Mesenchymal stem cell (in vitro differentiated cells and primary cell): Measurements from ENCODE around the gene RIMBP2.

ENCODE experiments used
- DNase-seq: peaks from one replicate; pipeline ENCODE4 v3.0.0-alpha.2; 2013
- H2AFZ ChIP-seq: one replicate; pipeline ENCODE4 v1.6.1; 2013; ENCODE audit warnings: low read depth, mild to moderate bottlenecking, control low read depth, inconsistent platforms, low read length, moderate library complexity
- H2AK5ac ChIP-seq: 2 replicates; pipeline ENCODE4 v1.6.1; 2013; ENCODE audit warnings: low read length, moderate library complexity, mild to moderate bottlenecking, inconsistent platforms; ENCODE audit not compliant: severe bottlenecking
- H2BK120ac ChIP-seq: one replicate; pipeline ENCODE4 v1.6.1; 2013; ENCODE audit warnings: low read depth, mild to moderate bottlenecking, inconsistent platforms, low read length, moderate library complexity
- H2BK12ac ChIP-seq, 2 experiments: one replicate each; pipeline ENCODE4 v1.6.1; 2013; ENCODE audit warnings: inconsistent platforms in 2 of 2, low read length in 2 of 2, mild to moderate bottlenecking in 2 of 2, moderate library complexity in 2 of 2, control low read depth in 1 of 2
- H2BK15ac ChIP-seq: one replicate; pipeline ENCODE4 v1.6.1; 2013; ENCODE audit warnings: mild to moderate bottlenecking, low read depth, inconsistent platforms; ENCODE audit not compliant: poor library complexity, severe bottlenecking
- H2BK5ac ChIP-seq: 2 replicates; pipeline ENCODE4 v1.6.1; 2013; ENCODE audit warnings: low read depth, mild to moderate bottlenecking, low read length, control low read depth, inconsistent platforms; ENCODE audit not compliant: poor library complexity, severe bottlenecking
- H3K14ac ChIP-seq, 2 experiments: one replicate each; pipeline ENCODE4 v1.6.1; 2013; ENCODE audit warnings: inconsistent platforms in 2 of 2, low read length in 2 of 2, control low read depth in 1 of 2, mild to moderate bottlenecking in 1 of 2, moderate library complexity in 1 of 2
- H3K18ac ChIP-seq, 2 experiments: one replicate each; pipeline ENCODE4 v1.6.1; 2013; ENCODE audit warnings: inconsistent platforms in 2 of 2, low read length in 2 of 2, control low read depth in 1 of 2, low read depth in 1 of 2, mild to moderate bottlenecking in 1 of 2
- H3K23ac ChIP-seq, 2 experiments: one replicate each; pipeline ENCODE4 v1.6.1; 2013; ENCODE audit warnings: inconsistent platforms in 2 of 2, low read length in 2 of 2, mild to moderate bottlenecking in 2 of 2, moderate library complexity in 2 of 2, control low read depth in 1 of 2
- H3K27ac ChIP-seq: 2 replicates; pipeline ENCODE4 v1.5.1; 2013; ENCODE audit warnings: mild to moderate bottlenecking, moderate library complexity, low read length, control low read depth, inconsistent platforms; ENCODE audit not compliant: poor library complexity, severe bottlenecking
- H3K27me3 ChIP-seq, 2 experiments: 2 replicates each; pipeline versions ENCODE4 v1.6.1 to v1.7.0; 2013; ENCODE audit warnings: low read length in 2 of 2, mild to moderate bottlenecking in 2 of 2, moderate library complexity in 2 of 2, control low read depth in 1 of 2, inconsistent platforms in 1 of 2; ENCODE audit not compliant: control insufficient read depth in 1 of 2, insufficient read depth in 1 of 2
- H3K36me3 ChIP-seq, 2 experiments: 2 replicates each; pipeline versions ENCODE4 v1.6.1 to v1.7.0; 2013; ENCODE audit warnings: low read length in 2 of 2, control low read depth in 1 of 2, inconsistent platforms in 1 of 2, low read depth in 1 of 2, mild to moderate bottlenecking in 1 of 2; ENCODE audit not compliant: insufficient read depth in 2 of 2, control insufficient read depth in 1 of 2
- H3K4ac ChIP-seq, 2 experiments: one replicate each; pipeline ENCODE4 v1.6.1; 2013; ENCODE audit warnings: inconsistent platforms in 2 of 2, low read length in 2 of 2, mild to moderate bottlenecking in 2 of 2, moderate library complexity in 2 of 2, control low read depth in 1 of 2, low read depth in 1 of 2
- H3K4me1 ChIP-seq: 2 replicates; pipeline ENCODE4 v1.6.1; 2013; ENCODE audit warnings: low read depth, low read length, control low read depth; ENCODE audit not compliant: control insufficient read depth, insufficient read depth
- H3K4me2 ChIP-seq: 2 replicates; pipeline ENCODE4 v1.6.1; 2013; ENCODE audit warnings: low read length, mild to moderate bottlenecking, inconsistent platforms; ENCODE audit not compliant: poor library complexity, severe bottlenecking
- H3K4me3 ChIP-seq, 2 experiments: 2 replicates each; pipeline versions ENCODE4 v1.5.1 to v1.7.0; 2013; ENCODE audit warnings: low read length in 2 of 2, mild to moderate bottlenecking in 2 of 2, control low read depth in 1 of 2, low read depth in 1 of 2; ENCODE audit not compliant: insufficient read depth in 1 of 2
- H3K79me1 ChIP-seq: replicated peaks from 2 replicates; pipeline ENCODE4 v1.6.1; 2013; ENCODE audit warnings: mild to moderate bottlenecking, control low read depth, low read length, inconsistent platforms; ENCODE audit not compliant: poor library complexity, severe bottlenecking
- H3K9ac ChIP-seq: 2 replicates; pipeline ENCODE4 v1.7.0; 2013; ENCODE audit warnings: mild to moderate bottlenecking, low read length, moderate library complexity
- H3K9me3 ChIP-seq: 2 replicates; pipeline ENCODE4 v1.7.0; 2013; ENCODE audit warnings: mild to moderate bottlenecking, low read length; ENCODE audit not compliant: control insufficient read depth
- H4K8ac ChIP-seq: one replicate; pipeline ENCODE4 v1.6.1; 2013; ENCODE audit warnings: inconsistent platforms, mild to moderate bottlenecking, low read length, moderate library complexity
- H4K91ac ChIP-seq: one replicate; pipeline ENCODE4 v1.6.1; 2013; ENCODE audit warnings: mild to moderate bottlenecking, low read length, inconsistent platforms
- WGBS: methylation state at CpG from one replicate; pipeline ENCODE4 v1.1.7; 2013; ENCODE audit warnings: mixed read lengths; 5-methylcytosine and 5-hydroxymethylcytosine counted together

RIMBP2 gene

DNA sequence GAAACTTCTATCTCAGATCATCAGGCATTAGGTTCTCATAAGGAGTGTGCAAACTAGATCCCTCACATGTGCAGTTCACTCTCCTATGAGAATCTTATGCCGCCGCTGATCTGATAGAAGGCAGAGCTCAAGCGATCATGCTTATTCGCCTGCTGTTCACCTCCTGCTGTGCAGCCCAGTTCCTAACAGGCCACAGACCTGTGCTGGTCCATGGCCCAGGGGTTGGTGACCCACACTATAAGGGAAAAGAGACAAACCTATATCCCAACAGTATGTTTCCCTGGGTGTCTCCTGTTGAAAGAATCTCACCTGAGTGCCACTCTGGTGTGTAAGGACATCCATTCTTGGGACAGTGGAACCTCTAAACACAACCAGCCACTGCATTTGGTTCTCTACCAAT lies 186.3 kb downstream of the RIMBP2 start:
- Histone ChIP-seq H2BK5ac (no peak overlapping the region), H2BK12ac (no peak overlapping the region), H2BK120ac (no peak overlapping the region), H3K27ac (no peak overlapping the region), H2AK5ac (no peak overlapping the region), H3K27me3 (no peaks in the 10 kb centered on the region), H3K36me3 (no peaks in the 10 kb centered on the region), H2AFZ (no peak overlapping the region), H3K9ac (no peak overlapping the region), H3K4me1 (no peaks in the 10 kb centered on the region), H2BK15ac (no peak overlapping the region), H3K4me2 (no peak overlapping the region), H3K4me3 (no peak overlapping the region), H3K23ac (no peak overlapping the region), H3K18ac (no peak overlapping the region), H3K79me1 (no peaks in the 10 kb centered on the region), H4K8ac (no peak overlapping the region), H4K91ac (no peak overlapping the region), H3K14ac (no peak overlapping the region), H3K9me3 (no peaks in the 10 kb centered on the region), H3K4ac (no peak overlapping the region)
- 59% methylated on average over 4 of the region's 4 CpGs for WGBS
- no peak for DNase-seq

GRCh38 chr12:130527239-130527638 lies 188.9 kb downstream of the RIMBP2 start:
- Histone ChIP-seq H3K4ac (no peak overlapping the region), H4K91ac (no peak overlapping the region), H3K9me3 (no peaks in the 10 kb centered on the region), H4K8ac (no peak overlapping the region), H2BK12ac (no peak overlapping the region), H2AK5ac (no peak overlapping the region), H2BK120ac (no peak overlapping the region), H3K4me2 (no peak overlapping the region), H3K4me3 (no peak overlapping the region), H3K36me3 (no peaks in the 10 kb centered on the region), H3K79me1 (no peaks in the 10 kb centered on the region), H3K27ac (no peak overlapping the region), H2BK5ac (no peak overlapping the region), H3K14ac (no peak overlapping the region), H3K23ac (no peak overlapping the region), H2BK15ac (no peak overlapping the region), H3K4me1 (no peaks in the 10 kb centered on the region), H3K9ac (no peak overlapping the region), H3K18ac (no peak overlapping the region), H2AFZ (no peak overlapping the region), H3K27me3 (no peaks in the 10 kb centered on the region)
- no peak for DNase-seq
- 8% methylated on average over 2 of the region's 2 CpGs for WGBS

DNA sequence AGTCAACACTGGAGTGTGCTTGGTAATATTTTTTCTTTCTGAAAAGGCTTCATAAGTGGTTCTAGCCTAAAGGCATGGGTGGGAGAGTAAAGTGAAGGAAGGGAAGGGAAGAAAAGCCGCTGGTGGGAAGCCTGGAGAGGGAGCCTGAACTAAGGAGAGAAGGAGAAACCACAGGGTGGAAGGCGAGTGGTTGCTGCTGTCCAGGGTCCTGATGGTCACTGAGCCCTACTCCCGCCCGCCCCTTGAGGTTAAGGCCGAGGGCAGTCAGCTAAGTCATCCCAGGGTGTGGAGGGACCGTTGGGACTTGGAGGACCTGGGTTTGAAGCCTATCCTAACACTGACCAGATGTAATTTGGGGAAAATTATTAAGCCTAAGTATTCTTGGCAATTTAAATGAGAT lies 189.3 kb downstream of the RIMBP2 start:
- H2BK5ac ChIP-seq: no peak overlapping the region
- H3K4ac ChIP-seq: no peak overlapping the region
- H3K4me3 ChIP-seq: no peak overlapping the region

GRCh38 chr12:130525384-130526172 lies 190.5 kb downstream of the RIMBP2 start:
- Histone ChIP-seq H2AK5ac (no peak overlapping the region), H3K18ac (no peak overlapping the region), H3K4me1 (no peaks in the 10 kb centered on the region), H2AFZ (no peak overlapping the region), H2BK15ac (no peak overlapping the region), H2BK120ac (no peak overlapping the region), H3K27me3 (no peaks in the 10 kb centered on the region), H3K9ac (no peak overlapping the region), H3K23ac (no peak overlapping the region), H3K4ac (no peak overlapping the region), H3K36me3 (no peaks in the 10 kb centered on the region), H3K4me2 (no peak overlapping the region), H3K14ac (no peak overlapping the region), H3K9me3 (no peaks in the 10 kb centered on the region), H4K8ac (no peak overlapping the region), H2BK5ac (no peak overlapping the region), H3K27ac (no peak overlapping the region), H2BK12ac (no peak overlapping the region), H4K91ac (no peak overlapping the region), H3K4me3 (no peak overlapping the region), H3K79me1 (no peaks in the 10 kb centered on the region)
- WGBS: 72% methylated on average over 10 of the region's 10 CpGs
- DNase-seq: no peak

More for the DNA sequence above, 189.3 kb downstream of the RIMBP2 start:
- H3K9ac ChIP-seq: no peak overlapping the region
- no peak overlapping the region for H3K4me2 ChIP-seq
- H3K18ac ChIP-seq: no peak overlapping the region
- H3K79me1 ChIP-seq: no peaks in the 10 kb centered on the region
- no peak overlapping the region for H2BK120ac ChIP-seq
- no peaks in the 10 kb centered on the region for H3K9me3 ChIP-seq
- H3K36me3 ChIP-seq: no peaks in the 10 kb centered on the region
- H3K4me1 ChIP-seq: no peaks in the 10 kb centered on the region
- no peak overlapping the region for H3K23ac ChIP-seq
- H2AK5ac ChIP-seq: no peak overlapping the region
- no peak overlapping the region for H2BK12ac ChIP-seq
- H3K27me3 ChIP-seq: no peaks in the 10 kb centered on the region
- no peak overlapping the region for H2BK15ac ChIP-seq
- DNase-seq: no peak
- no peak overlapping the region for H3K27ac ChIP-seq
- 3% methylated on average over 5 of the region's 6 CpGs for WGBS
- H2AFZ ChIP-seq: no peak overlapping the region
- no peak overlapping the region for H4K91ac ChIP-seq
- no peak overlapping the region for H4K8ac ChIP-seq
- no peak overlapping the region for H3K14ac ChIP-seq
